ENCODE data around the gene RASA2. TPM values are rescaled to one million over a fixed set of nuclear protein-coding genes. Genes with fewer than 3 reads are reported as not detected.

The RASA2 gene
- total and polyA plus RNA-seq, 8 donors, result 3.2 to 10.7 (median 5.7) TPM

DNA sequence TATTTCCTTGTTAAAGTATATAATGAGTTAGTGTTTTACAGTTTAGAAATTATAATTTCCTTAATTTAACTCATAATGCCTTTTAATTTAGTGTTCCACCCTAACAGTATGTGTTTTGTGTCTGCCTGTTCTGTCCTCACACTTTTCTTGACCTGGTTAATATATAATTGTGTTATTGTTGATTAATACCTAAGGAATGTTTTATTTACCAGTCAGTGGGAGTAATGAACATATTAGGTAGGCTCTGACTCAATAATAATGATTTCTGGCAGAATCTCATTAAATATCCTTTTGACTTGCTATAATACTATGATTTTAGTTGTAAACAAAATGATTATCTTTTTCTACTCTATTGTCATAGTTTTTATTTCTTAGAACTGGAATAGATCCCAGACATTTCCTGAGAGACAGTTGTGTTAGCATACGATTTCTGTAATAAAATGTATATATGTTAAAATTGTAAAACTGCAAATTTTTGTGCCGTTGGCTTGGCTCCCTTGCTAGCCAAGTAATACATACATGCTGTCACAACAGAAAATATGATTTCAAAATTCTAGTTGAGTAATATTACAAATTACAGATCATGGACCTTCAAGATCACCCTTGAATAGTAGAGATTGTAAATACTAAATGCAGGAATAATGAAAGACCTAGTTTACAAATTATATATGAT is 51.9 kb downstream of the RASA2 start:
- H3K9me3 ChIP-seq, result no peaks in the 10 kb centered on the region
- no peak for DNase-seq

DNA sequence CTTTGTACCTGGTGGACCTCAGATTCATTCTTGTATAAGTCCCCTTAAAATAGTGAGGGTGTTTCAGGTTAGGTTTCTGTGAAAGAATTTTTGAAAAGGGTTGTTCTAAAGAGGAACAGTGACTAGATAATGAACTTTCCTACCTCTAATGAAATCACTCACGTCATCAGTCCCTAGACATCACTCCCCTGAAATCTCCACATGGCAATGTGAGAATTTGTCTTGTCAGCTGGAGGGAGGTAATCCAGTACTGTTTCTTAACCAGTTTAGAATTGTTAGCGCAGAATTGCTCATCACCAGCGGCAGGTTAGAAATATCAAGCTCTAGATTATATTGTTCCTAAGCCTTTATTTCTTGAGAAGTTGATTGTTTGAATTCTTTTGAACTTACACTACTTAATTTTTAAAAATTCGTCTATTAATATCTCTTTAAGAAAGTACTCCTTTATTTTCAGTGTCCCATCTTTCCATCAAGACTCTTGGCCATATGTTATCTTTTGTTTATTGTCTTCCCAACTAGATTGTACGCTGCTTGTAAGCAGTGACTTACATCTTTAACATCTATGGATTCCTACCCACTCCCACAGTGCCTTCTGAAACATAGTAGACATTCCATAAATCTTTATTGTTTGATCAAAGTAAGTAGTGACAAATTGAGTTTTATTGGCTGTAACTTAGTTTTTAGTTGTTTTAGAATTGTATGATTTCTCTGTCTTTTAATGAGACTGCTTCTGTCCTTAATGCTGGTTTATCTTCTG is 52.8 kb downstream of the RASA2 start:
- no peaks in the 10 kb centered on the region for H3K27me3 ChIP-seq
- no peaks in the 10 kb centered on the region for H3K9me3 ChIP-seq
- H3K27ac ChIP-seq, result no peak overlapping the region
- peaks cover 0 to 5% (median 0%) of the 10 kb centered on the region in 3 donors for H3K4me1 ChIP-seq
- TF ChIP-seq CTCF (IDR thresholded peaks at IDR 0.05), result no peak
- WGBS, 2 donors, result 91 to 97% methylated on average over 5 of the region's 5 CpGs
- no peak for FAIRE-seq
- intact Hi-C loops (cut with DNase I), result no loop called here
- no peaks in the 10 kb centered on the region for H3K36me3 ChIP-seq
- DNase-seq, result no peak
- no peak for ATAC-seq
- no peak overlapping the region for H3K4me3 ChIP-seq

More for the DNA sequence above, 51.9 kb downstream of the RASA2 start:
- no peak for ATAC-seq
- no peak for TF ChIP-seq CTCF (IDR thresholded peaks at IDR 0.05)
- 84 to 86% methylated on average over 2 of the region's 2 CpGs for WGBS, 2 donors
- Histone ChIP-seq H3K4me1 (peaks cover 0 to 5% (median 0%) of the 10 kb centered on the region in 3 donors), H3K36me3 (no peaks in the 10 kb centered on the region), H3K27ac (no peak overlapping the region), H3K27me3 (no peaks in the 10 kb centered on the region), H3K4me3 (no peak overlapping the region)
- no peak for FAIRE-seq
- intact Hi-C loops (cut with DNase I), result no loop called here

GRCh38 chr3:141540531-141540930 is 53.7 kb downstream of the RASA2 start:
- no peaks in the 10 kb centered on the region for H3K9me3 ChIP-seq
- no peak for ATAC-seq
- H3K36me3 ChIP-seq, result no peaks in the 10 kb centered on the region
- WGBS, 2 donors, result 50 to 68% methylated on average over 2 of the region's 2 CpGs
- no peak for TF ChIP-seq CTCF (IDR thresholded peaks at IDR 0.05)
- intact Hi-C loops (cut with DNase I), result no loop called here
- no peaks in the 10 kb centered on the region for H3K27me3 ChIP-seq
- FAIRE-seq, result no peak
- no peak overlapping the region for H3K27ac ChIP-seq
- peaks cover 0 to 5% (median 0%) of the 10 kb centered on the region in 3 donors for H3K4me1 ChIP-seq
- DNase-seq, result no peak
- no peak overlapping the region for H3K4me3 ChIP-seq

DNA sequence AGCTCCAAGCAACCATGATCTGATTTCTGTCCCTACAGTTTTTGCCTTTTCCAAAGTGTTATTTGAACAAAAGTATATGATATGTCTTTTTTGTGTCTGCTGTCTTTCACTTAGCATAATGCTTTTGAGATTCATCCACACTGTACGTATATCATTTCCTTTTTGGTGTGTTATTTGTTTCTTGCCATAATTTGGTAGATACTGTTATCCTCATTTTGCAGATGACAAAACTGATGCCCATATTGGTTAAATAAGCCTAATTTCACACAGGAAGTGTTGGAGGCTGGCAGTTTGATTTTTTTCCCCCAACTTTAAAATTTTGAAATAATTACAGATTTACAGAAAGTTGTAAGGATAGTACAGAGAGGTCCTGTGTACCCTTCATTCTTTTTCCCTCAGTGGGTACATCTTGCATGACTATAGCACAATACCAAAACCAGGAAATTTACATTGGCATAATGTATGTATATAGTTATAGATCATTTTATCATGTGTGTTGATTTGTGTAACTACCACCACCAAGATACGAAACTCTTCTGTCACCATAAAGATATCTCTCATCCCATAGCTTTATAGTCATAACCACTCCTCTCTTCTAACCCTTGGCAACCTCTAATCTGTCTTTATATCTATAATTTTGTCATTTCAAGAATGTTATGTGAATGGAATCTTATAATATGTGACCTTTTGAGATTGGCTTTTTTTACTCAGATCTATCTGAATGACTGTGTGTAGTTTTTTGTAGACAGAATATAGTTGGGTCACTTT is 55.6 kb downstream of the RASA2 start:
- no peak for TF ChIP-seq CTCF (IDR thresholded peaks at IDR 0.05)
- Histone ChIP-seq H3K27me3 (no peaks in the 10 kb centered on the region), H3K27ac (no peak overlapping the region), H3K36me3 (no peaks in the 10 kb centered on the region), H3K4me3 (no peak overlapping the region), H3K9me3 (no peaks in the 10 kb centered on the region), H3K4me1 (peaks cover 0 to 5% (median 0%) of the 10 kb centered on the region in 3 donors)
- intact Hi-C loops (cut with DNase I), result no loop called here
- no peak for DNase-seq
- 97 to 98% methylated on average over 2 of the region's 2 CpGs for WGBS, 2 donors
- no peak for ATAC-seq
- FAIRE-seq, result no peak
